B cell (primary cell): Measurements from ENCODE around the gene EML1. TPM values are rescaled to one million over a fixed set of nuclear protein-coding genes. Genes with fewer than 3 reads are reported as not detected.

ENCODE experiments used
- ATAC-seq: fragments of 200-7000 bp; cut with Tn5 transposase; one replicate; pipeline ENCODE4 v1.10.0; 2021; ENCODE audit warnings: low read depth, mild to moderate bottlenecking, moderate number of reproducible peaks, moderate library complexity
- CTCF ChIA-PET: fragments of 350-600 bp; sonication (Branson Sonifier 250); formaldehyde crosslinking; loops from one replicate; lab custom pipeline; 2021; ENCODE audit warnings: antibody characterized with exemption, inconsistent platforms; lab: Charles Lee
- POLR2A ChIA-PET: fragments of 350-600 bp; sonication (Branson Sonifier 250); formaldehyde crosslinking; loops from one replicate; lab custom pipeline; 2021; ENCODE audit warnings: antibody characterized with exemption; lab: Charles Lee
- DNase-seq: peaks from one replicate; pipeline ENCODE4 v3.0.0; 2013
- H2AFZ ChIP-seq: 2 replicates; pipeline ENCODE4 v1.6.1; 2012; ENCODE audit warnings: mild to moderate bottlenecking, low read depth, low read length; ENCODE audit not compliant: insufficient read depth, poor library complexity, severe bottlenecking
- H3K27ac ChIP-seq, 2 donors: 1 replicate in 1 of 2; 2 replicates in 1 of 2; pipeline ENCODE4 v1.5.1; 2012 to 2013; ENCODE audit warnings: low read length in 2 of 2, mild to moderate bottlenecking in 2 of 2, moderate library complexity in 1 of 2
- H3K27me3 ChIP-seq, 4 experiments: fragments of 200-600 bp in 1 of 4; sonication (generic) in 1 of 4; replicated peaks in 1 of 4; 1 replicate in 2 of 4; 2 replicates in 2 of 4; pipeline versions ENCODE4 v1.6.1 to v1.7.0; 2013 to 2016; ENCODE audit warnings: low read length in 3 of 4, mild to moderate bottlenecking in 2 of 4, mixed read lengths in 1 of 4, moderate library complexity in 1 of 4; ENCODE audit not compliant: insufficient read depth in 4 of 4, control insufficient read depth in 3 of 4; ENCODE audit errors: control extremely low read depth in 1 of 4
- H3K36me3 ChIP-seq, 2 experiments: replicated peaks in 1 of 2; 1 replicate in 1 of 2; 2 replicates in 1 of 2; pipeline versions ENCODE4 v1.6.1 to v1.7.1; 2013; ENCODE audit warnings: low read length in 1 of 2; ENCODE audit not compliant: insufficient read depth in 2 of 2, control insufficient read depth in 1 of 2; ENCODE audit errors: control extremely low read depth in 1 of 2, extremely low read depth in 1 of 2
- H3K4me1 ChIP-seq, 2 donors: fragments of 200-600 bp in 1 of 2; sonication (generic) in 1 of 2; 1 replicate in 1 of 2; 2 replicates in 1 of 2; pipeline versions ENCODE4 v1.5.1 to v1.6.1; 2013 to 2017; ENCODE audit warnings: low read length in 2 of 2; ENCODE audit not compliant: control insufficient read depth in 2 of 2, insufficient read depth in 2 of 2
- H3K4me2 ChIP-seq: replicated peaks from 2 replicates; pipeline ENCODE3; 2012; ENCODE audit warnings: mild to moderate bottlenecking, low read depth, low read length; ENCODE audit not compliant: poor library complexity, severe bottlenecking
- H3K4me3 ChIP-seq, 5 experiments: fragments of 200-600 bp in 1 of 5; sonication (generic) in 1 of 5; 1 replicate in 3 of 5; 2 replicates in 2 of 5; pipeline versions ENCODE4 v1.5.1 to v1.7.0; 2011 to 2016; ENCODE audit warnings: low read length in 4 of 5, mild to moderate bottlenecking in 4 of 5, low read depth in 2 of 5, control low read depth in 1 of 5, moderate library complexity in 1 of 5; ENCODE audit not compliant: insufficient read depth in 1 of 5; ENCODE audit errors: control extremely low read depth in 1 of 5, extremely low read depth in 1 of 5
- H3K79me2 ChIP-seq: fragments of 200-600 bp; sonication (generic); one replicate; pipeline ENCODE4 v1.6.0; 2016; ENCODE audit warnings: low read length; ENCODE audit not compliant: control insufficient read depth, insufficient read depth
- H3K9ac ChIP-seq: fragments of 200-600 bp; sonication (generic); 2 replicates; pipeline ENCODE4 v1.6.1; 2017; ENCODE audit warnings: mild to moderate bottlenecking, low read length, moderate library complexity
- H3K9me3 ChIP-seq, 3 donors: one replicate each; pipeline versions ENCODE4 v1.6.1 to v1.7.1; 2013; ENCODE audit warnings: low read length in 2 of 3; ENCODE audit not compliant: control insufficient read depth in 2 of 3, insufficient read depth in 1 of 3; ENCODE audit errors: control extremely low read depth in 1 of 3
- H4K20me1 ChIP-seq: 2 replicates; pipeline ENCODE4 v1.6.0; 2012; ENCODE audit warnings: mild to moderate bottlenecking, low read length; ENCODE audit not compliant: insufficient read depth, control insufficient read depth, poor library complexity, severe bottlenecking
- H3K27ac Mint-ChIP-seq: one replicate; pipeline ENCODE4 v1.8.0; 2021; ENCODE audit warnings: mixed read lengths
- H3K27me3 Mint-ChIP-seq: one replicate; pipeline ENCODE4 v1.8.0; 2021; ENCODE audit warnings: mixed read lengths
- H3K4me1 Mint-ChIP-seq: one replicate; pipeline ENCODE4 v1.8.0; 2021; ENCODE audit warnings: mixed read lengths
- H3K4me3 Mint-ChIP-seq: one replicate; pipeline ENCODE4 v1.8.0; 2021; ENCODE audit warnings: mixed read lengths
- H3K9me3 Mint-ChIP-seq: one replicate; pipeline ENCODE4 v1.8.0; 2022; ENCODE audit warnings: mixed read lengths; ENCODE audit not compliant: insufficient read depth
- EZH2 ChIP-seq: IDR thresholded peaks from 2 replicates; pipeline ENCODE4 v1.6.1; 2012; ENCODE audit warnings: borderline replicate concordance, low read depth, mild to moderate bottlenecking, moderate library complexity, low read length; ENCODE audit not compliant: insufficient read depth, poor library complexity, severe bottlenecking
- WGBS: methylation state at CpG from one replicate; pipeline ENCODE4 v1.1.5; 2013; ENCODE audit warnings: missing lambda C conversion rate; ENCODE audit not compliant: insufficient coverage; 5-methylcytosine and 5-hydroxymethylcytosine counted together
- intact Hi-C: fragments of 100-400 bp; cut with micrococcal nuclease; formaldehyde crosslinking; loops from one replicate; pipeline ENCODE4 v1.10.0; 2022
- polyA plus RNA-seq: library from polyadenylated mRNA; depleted of rRNA; stranded (reverse); fragments of >200 nt; gene quantifications from 2 replicates; pipeline ENCODE4 v1.2.3, GENCODE V29; 2012
- total RNA-seq, 2 donors: library from RNA; stranded (reverse); fragments of 120-200 nt in 1 of 2; gene quantifications; 1 replicate in 1 of 2; 2 replicates in 1 of 2; pipeline versions ENCODE4 v1.2.3 to v1.2.4, GENCODE V29; 2013 to 2022
- TF ChIP-seq, protein P1 (sequence below): fragments of 200-600 bp; IDR thresholded peaks from one replicate; pipeline ENCODE4 v1.8.0; 2022; ENCODE audit warnings: antibody characterized with exemption, mild to moderate bottlenecking

The EML1 gene
- total and polyA plus RNA-seq, 2 donors (not counting 1 experiment from before 2014, with no cell fraction given), result not detected

GRCh38 chr14:99852578-99852977 lies 59.4 kb downstream of the EML1 start:
- ChIA-PET CTCF (no interaction called here), POLR2A (no interaction called here)
- peaks cover 0 to 3% (median 0%) of the 10 kb centered on the region in 3 donors for H3K9me3 ChIP-seq
- ATAC-seq, result no peak
- Mint-ChIP-seq H3K27ac (no peak overlapping the region), H3K4me1 (no peaks in the 10 kb centered on the region), H3K4me3 (no peak overlapping the region), H3K27me3 (peaks cover 25% of the 10 kb centered on the region), H3K9me3 (no peaks in the 10 kb centered on the region)
- no peaks in the 10 kb centered on the region for H3K79me2 ChIP-seq
- H3K4me2 ChIP-seq, result no peak overlapping the region
- H3K36me3 ChIP-seq, result no peaks in the 10 kb centered on the region
- no peak overlapping the region for H2AFZ ChIP-seq
- H3K27ac ChIP-seq, result no peak overlapping the region
- no peak overlapping the region for H3K9ac ChIP-seq
- no peaks in the 10 kb centered on the region for H4K20me1 ChIP-seq
- intact Hi-C loops, result no loop called here
- no peaks in the 10 kb centered on the region for H3K4me1 ChIP-seq
- peaks cover 0 to 5% (median 0%) of the 10 kb centered on the region in 4 experiments for H3K27me3 ChIP-seq
- WGBS, result 60% methylated on average over 1 of the region's 4 CpGs
- H3K4me3 ChIP-seq, result no peak overlapping the region
- no peak for DNase-seq
- TF ChIP-seq, protein P1, sequence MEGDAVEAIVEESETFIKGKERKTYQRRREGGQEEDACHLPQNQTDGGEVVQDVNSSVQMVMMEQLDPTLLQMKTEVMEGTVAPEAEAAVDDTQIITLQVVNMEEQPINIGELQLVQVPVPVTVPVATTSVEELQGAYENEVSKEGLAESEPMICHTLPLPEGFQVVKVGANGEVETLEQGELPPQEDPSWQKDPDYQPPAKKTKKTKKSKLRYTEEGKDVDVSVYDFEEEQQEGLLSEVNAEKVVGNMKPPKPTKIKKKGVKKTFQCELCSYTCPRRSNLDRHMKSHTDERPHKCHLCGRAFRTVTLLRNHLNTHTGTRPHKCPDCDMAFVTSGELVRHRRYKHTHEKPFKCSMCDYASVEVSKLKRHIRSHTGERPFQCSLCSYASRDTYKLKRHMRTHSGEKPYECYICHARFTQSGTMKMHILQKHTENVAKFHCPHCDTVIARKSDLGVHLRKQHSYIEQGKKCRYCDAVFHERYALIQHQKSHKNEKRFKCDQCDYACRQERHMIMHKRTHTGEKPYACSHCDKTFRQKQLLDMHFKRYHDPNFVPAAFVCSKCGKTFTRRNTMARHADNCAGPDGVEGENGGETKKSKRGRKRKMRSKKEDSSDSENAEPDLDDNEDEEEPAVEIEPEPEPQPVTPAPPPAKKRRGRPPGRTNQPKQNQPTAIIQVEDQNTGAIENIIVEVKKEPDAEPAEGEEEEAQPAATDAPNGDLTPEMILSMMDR, result no peak
- no peak for TF ChIP-seq EZH2

GRCh38 chr14:99853206-99853605 lies 60.0 kb downstream of the EML1 start:
- H3K4me2 ChIP-seq, result no peak overlapping the region
- H3K4me3 Mint-ChIP-seq, result no peak overlapping the region
- no peaks in the 10 kb centered on the region for H3K36me3 ChIP-seq
- intact Hi-C loops, result no loop called here
- TF ChIP-seq, protein P1, result no peak
- TF ChIP-seq EZH2, result no peak
- H2AFZ ChIP-seq, result no peak overlapping the region
- POLR2A ChIA-PET, result no interaction called here
- H3K79me2 ChIP-seq, result no peaks in the 10 kb centered on the region
- 38% methylated on average over 5 of the region's 5 CpGs for WGBS
- H3K4me3 ChIP-seq, result no peak overlapping the region
- no peaks in the 10 kb centered on the region for H4K20me1 ChIP-seq
- H3K9me3 ChIP-seq, result peaks cover 0 to 3% (median 0%) of the 10 kb centered on the region in 3 donors
- no peaks in the 10 kb centered on the region for H3K4me1 ChIP-seq
- H3K27me3 ChIP-seq, result peaks cover 0 to 5% (median 0%) of the 10 kb centered on the region in 4 experiments
- CTCF ChIA-PET, result no interaction called here
- H3K27ac ChIP-seq, result no peak overlapping the region
- no peak overlapping the region for H3K27ac Mint-ChIP-seq
- H3K4me1 Mint-ChIP-seq, result no peaks in the 10 kb centered on the region
- no peak for DNase-seq
- H3K9me3 Mint-ChIP-seq, result no peaks in the 10 kb centered on the region
- no peak for ATAC-seq
- no peak overlapping the region for H3K9ac ChIP-seq
- peaks cover 26% of the 10 kb centered on the region for H3K27me3 Mint-ChIP-seq
